ENCODE data around the gene ATP10D. TPM values are rescaled to one million over a fixed set of nuclear protein-coding genes. Genes with fewer than 3 reads are reported as not detected.

Gene ATP10D
- total RNA-seq, 2 experiments from 2014 or later = 11.7 to 20.2 TPM

- no peaks in the 10 kb centered on the region for H3K9me3 ChIP-seq (ENCODE audit: low read length)
- intact Hi-C loops (cut with micrococcal nuclease; ENCODE audit: unreplicated experiment) = no loop called here
- no peak overlapping the region for H3K27ac ChIP-seq (ENCODE audit: low read depth, low read length, poor library complexity, severe bottlenecking)
- no peak overlapping the region for H2AFZ ChIP-seq (ENCODE audit: low read length)
- no peak for DNase-seq (ENCODE audit: low spot score)
- no TSS peak for BruUV-seq (replicated peaks)
- ChIA-PET POLR2A (interaction anchor here (0.6 to 0.7 kb wide), 3 partner anchors 45 to 697 kb away, joined by 3 read pairs; no protein-coding TSS in a partner anchor), CTCF (ENCODE audit: unreplicated experiment) (no interaction called here)
- TF ChIP-seq CTCF (conservative IDR thresholded peaks at IDR 0.05; ENCODE audit: low read length) = no peak
- TF ChIP-seq EZH2phosphoT487 (IDR thresholded peaks at IDR 0.05; ENCODE audit: borderline replicate concordance, low read depth, low read length) = no peak
- H3K36me3 ChIP-seq (ENCODE audit: insufficient read depth, low read length) = no peaks in the 10 kb centered on the region
- no peaks in the 10 kb centered on the region for H3K79me2 ChIP-seq (ENCODE audit: insufficient read depth, low read depth, low read length)
- no peaks in the 10 kb centered on the region for H4K20me1 ChIP-seq (ENCODE audit: insufficient read depth, low read length)
- no peak overlapping the region for H3K4me3 ChIP-seq (ENCODE audit: low read depth, low read length, poor library complexity, severe bottlenecking)
- no peaks in the 10 kb centered on the region for H3K4me1 ChIP-seq (ENCODE audit: insufficient read depth, low read length, poor library complexity, severe bottlenecking)
- no peaks in the 10 kb centered on the region for H3K9me2 ChIP-seq (ENCODE audit: insufficient read depth, low read length)
- no peak overlapping the region for H3K4me2 ChIP-seq (ENCODE audit: low read length)
Measured at GRCh38 chr4:47612116-47613023, 127.3 kb downstream of the ATP10D start.

GRCh38 chr4:47615385-47615784, 130.3 kb downstream of the ATP10D start:
- no peaks in the 10 kb centered on the region for H4K20me1 ChIP-seq (ENCODE audit: insufficient read depth, low read length)
- H3K4me3 ChIP-seq (ENCODE audit: low read depth, low read length, poor library complexity, severe bottlenecking) = no peak overlapping the region
- no peaks in the 10 kb centered on the region for H3K9me3 ChIP-seq (ENCODE audit: low read length)
- H3K79me2 ChIP-seq (ENCODE audit: insufficient read depth, low read depth, low read length) = no peaks in the 10 kb centered on the region
- no TSS peak for BruUV-seq (replicated peaks)
- POLR2A ChIA-PET = no interaction called here
- intact Hi-C loops (cut with micrococcal nuclease; ENCODE audit: unreplicated experiment) = no loop called here
- H3K4me1 ChIP-seq (ENCODE audit: insufficient read depth, low read length, poor library complexity, severe bottlenecking) = no peaks in the 10 kb centered on the region
- no peaks in the 10 kb centered on the region for H3K36me3 ChIP-seq (ENCODE audit: insufficient read depth, low read length)
- H3K9me2 ChIP-seq (ENCODE audit: insufficient read depth, low read length) = no peaks in the 10 kb centered on the region
- H2AFZ ChIP-seq (ENCODE audit: low read length) = no peak overlapping the region
- H3K27ac ChIP-seq (ENCODE audit: low read depth, low read length, poor library complexity, severe bottlenecking) = no peak overlapping the region
- H3K4me2 ChIP-seq (ENCODE audit: low read length) = no peak overlapping the region
- TF ChIP-seq CTCF (conservative IDR thresholded peaks at IDR 0.05; ENCODE audit: low read length) (no peak), EZH2phosphoT487 (IDR thresholded peaks at IDR 0.05; ENCODE audit: borderline replicate concordance, low read depth, low read length) (no peak)
- no peak for DNase-seq (ENCODE audit: low spot score)
- CTCF ChIA-PET (ENCODE audit: unreplicated experiment) = no interaction called here

GRCh38 chr4:47617607-47618006, 132.5 kb downstream of the ATP10D start:
- ChIA-PET POLR2A (no interaction called here), CTCF (ENCODE audit: unreplicated experiment) (no interaction called here)
- no TSS peak for BruUV-seq (replicated peaks)
- H3K9me3 ChIP-seq (ENCODE audit: low read length) = no peaks in the 10 kb centered on the region
- H3K4me3 ChIP-seq (ENCODE audit: low read depth, low read length, poor library complexity, severe bottlenecking) = no peak overlapping the region
- H3K4me2 ChIP-seq (ENCODE audit: low read length) = no peak overlapping the region
- H3K27ac ChIP-seq (ENCODE audit: low read depth, low read length, poor library complexity, severe bottlenecking) = no peak overlapping the region
- intact Hi-C loops (cut with micrococcal nuclease; ENCODE audit: unreplicated experiment) = no loop called here
- H3K36me3 ChIP-seq (ENCODE audit: insufficient read depth, low read length) = no peaks in the 10 kb centered on the region
- H3K4me1 ChIP-seq (ENCODE audit: insufficient read depth, low read length, poor library complexity, severe bottlenecking) = no peaks in the 10 kb centered on the region
- no peak for TF ChIP-seq EZH2phosphoT487 (IDR thresholded peaks at IDR 0.05; ENCODE audit: borderline replicate concordance, low read depth, low read length)
- TF ChIP-seq CTCF (conservative IDR thresholded peaks at IDR 0.05; ENCODE audit: low read length) = no peak
- no peak for DNase-seq (ENCODE audit: low spot score)
- no peaks in the 10 kb centered on the region for H4K20me1 ChIP-seq (ENCODE audit: insufficient read depth, low read length)
- H3K9me2 ChIP-seq (ENCODE audit: insufficient read depth, low read length) = no peaks in the 10 kb centered on the region
- H2AFZ ChIP-seq (ENCODE audit: low read length) = no peak overlapping the region
- H3K79me2 ChIP-seq (ENCODE audit: insufficient read depth, low read depth, low read length) = no peaks in the 10 kb centered on the region
